SK-N-SH treated with all-trans-retinoic acid at 6 μM for 48 hours (cell line): ENCODE results near the gene CDKN1B.

Source experiments
- ATAC-seq: fragments of 200-7000 bp; cut with Tn5 transposase; 3 replicates; pipeline ENCODE4 v1.9.1; 2020; ENCODE audit warnings: mild to moderate bottlenecking, moderate library complexity
- ARNTL ChIP-seq: fragments of 450-650 bp; formaldehyde crosslinking; IDR thresholded peaks from 2 replicates; pipeline ENCODE4 v1.5.0; 2020; ENCODE audit warnings: low read depth, mild to moderate bottlenecking, moderate library complexity, borderline replicate concordance
- BACH2 ChIP-seq: fragments of 250-450 bp; sonication (Bioruptor Pico); IDR thresholded peaks from 2 replicates; pipeline ENCODE4 v1.9.0; 2021; ENCODE audit warnings: mild to moderate bottlenecking, borderline replicate concordance
- CSDC2 ChIP-seq: fragments of 250-450 bp; sonication (Bioruptor Pico); IDR thresholded peaks from 2 replicates; pipeline ENCODE4 v1.5.0; 2020; ENCODE audit warnings: mild to moderate bottlenecking, moderate library complexity
- CSRNP3 ChIP-seq: fragments of 250-450 bp; sonication (Bioruptor Pico); IDR thresholded peaks from 2 replicates; pipeline ENCODE4 v1.5.1; 2021; ENCODE audit warnings: mild to moderate bottlenecking, moderate library complexity
- ESRRG ChIP-seq: fragments of 250-450 bp; sonication (Bioruptor Pico); IDR thresholded peaks from 2 replicates; pipeline ENCODE4 v1.6.1; 2021; ENCODE audit warnings: mild to moderate bottlenecking
- GLIS3 ChIP-seq: fragments of 250-450 bp; sonication (Bioruptor Pico); IDR thresholded peaks from 2 replicates; pipeline ENCODE4 v1.5.0; 2020; ENCODE audit warnings: mild to moderate bottlenecking, moderate library complexity
- OSR1 ChIP-seq: fragments of 250-450 bp; sonication (Bioruptor Pico); IDR thresholded peaks from 2 replicates; pipeline ENCODE4 v1.8.0; 2022; ENCODE audit warnings: moderate library complexity, mild to moderate bottlenecking, inconsistent platforms
- PATZ1 ChIP-seq: fragments of 250-450 bp; sonication (Bioruptor Pico); IDR thresholded peaks from 2 replicates; pipeline ENCODE4 v1.8.0; 2020; ENCODE audit warnings: mild to moderate bottlenecking, moderate library complexity, borderline replicate concordance
- PPARA ChIP-seq: fragments of 250-450 bp; sonication (Bioruptor Pico); IDR thresholded peaks from 2 replicates; pipeline ENCODE4 v1.5.0; 2020; ENCODE audit warnings: mild to moderate bottlenecking, borderline replicate concordance
- SNAI2 ChIP-seq: fragments of 250-450 bp; sonication (Bioruptor Pico); IDR thresholded peaks from 2 replicates; pipeline ENCODE4 v1.5.0; 2020; ENCODE audit warnings: mild to moderate bottlenecking, moderate library complexity
- TOX ChIP-seq: fragments of 250-450 bp; sonication (Bioruptor Pico); IDR thresholded peaks from 2 replicates; pipeline ENCODE4 v1.8.0; 2021; ENCODE audit warnings: mild to moderate bottlenecking, moderate library complexity, borderline replicate concordance
- ZC3H10 ChIP-seq: fragments of 250-450 bp; sonication (Bioruptor Pico); IDR thresholded peaks from 2 replicates; pipeline ENCODE4 v1.5.1; 2021; ENCODE audit warnings: mild to moderate bottlenecking, moderate library complexity
- ZFP3 ChIP-seq: fragments of 250-450 bp; sonication (Bioruptor Pico); IDR thresholded peaks from 2 replicates; pipeline ENCODE4 v1.5.0; 2020; ENCODE audit warnings: mild to moderate bottlenecking, moderate library complexity
- ZFP30 ChIP-seq: fragments of 450-650 bp; formaldehyde crosslinking; IDR thresholded peaks from 2 replicates; pipeline ENCODE4 v1.5.0; 2022; ENCODE audit warnings: mild to moderate bottlenecking, moderate library complexity
- ZNF565 ChIP-seq: fragments of 450-650 bp; formaldehyde crosslinking; conservative IDR thresholded peaks from 2 replicates; pipeline ENCODE4 v1.5.0; 2020; ENCODE audit warnings: low read depth, mild to moderate bottlenecking, moderate library complexity
- ZNF70 ChIP-seq: fragments of 450-650 bp; formaldehyde crosslinking; IDR thresholded peaks from 2 replicates; pipeline ENCODE4 v1.5.0; 2020; ENCODE audit warnings: mild to moderate bottlenecking, moderate library complexity
- ZNF8 ChIP-seq: fragments of 450-650 bp; formaldehyde crosslinking; IDR thresholded peaks from 2 replicates; pipeline ENCODE4 v1.5.0; 2020; ENCODE audit warnings: mild to moderate bottlenecking, moderate library complexity
- TF ChIP-seq, protein P1 (sequence below): fragments of 250-450 bp; sonication (Bioruptor Pico); IDR thresholded peaks from 2 replicates; pipeline ENCODE4 v1.5.0; 2020; ENCODE audit warnings: mild to moderate bottlenecking, moderate library complexity
- TF ChIP-seq, protein P2 (sequence below): fragments of 250-450 bp; sonication (Bioruptor Pico); IDR thresholded peaks from 2 replicates; pipeline ENCODE4 v1.8.0; 2021; ENCODE audit warnings: low read depth, mild to moderate bottlenecking, moderate library complexity, borderline replicate concordance
- TF ChIP-seq, protein P3 (sequence below): fragments of 250-450 bp; sonication (Bioruptor Pico); IDR thresholded peaks from 2 replicates; pipeline ENCODE4 v1.5.1; 2020; ENCODE audit warnings: low read depth, mild to moderate bottlenecking, moderate library complexity

CDKN1B gene

GRCh38 chr12:12669020-12669419 is 48.1 kb upstream of the CDKN1B start:
- ATAC-seq = no peak

GRCh38 chr12:12671850-12672660 is 45.1 kb upstream of the CDKN1B start:
- ATAC-seq = no peak
- TF ChIP-seq BACH2 (CRISPR knock-in tag) = no peak
- TF ChIP-seq ESRRG (CRISPR knock-in tag) = no peak
- no peak for TF ChIP-seq ARNTL
- TF ChIP-seq CSRNP3 (CRISPR knock-in tag) = no peak
- TF ChIP-seq TOX = no peak
- TF ChIP-seq ZFP3 (CRISPR knock-in tag) = no peak
- no peak for TF ChIP-seq PATZ1 (CRISPR knock-in tag)
- TF ChIP-seq, protein P1, sequence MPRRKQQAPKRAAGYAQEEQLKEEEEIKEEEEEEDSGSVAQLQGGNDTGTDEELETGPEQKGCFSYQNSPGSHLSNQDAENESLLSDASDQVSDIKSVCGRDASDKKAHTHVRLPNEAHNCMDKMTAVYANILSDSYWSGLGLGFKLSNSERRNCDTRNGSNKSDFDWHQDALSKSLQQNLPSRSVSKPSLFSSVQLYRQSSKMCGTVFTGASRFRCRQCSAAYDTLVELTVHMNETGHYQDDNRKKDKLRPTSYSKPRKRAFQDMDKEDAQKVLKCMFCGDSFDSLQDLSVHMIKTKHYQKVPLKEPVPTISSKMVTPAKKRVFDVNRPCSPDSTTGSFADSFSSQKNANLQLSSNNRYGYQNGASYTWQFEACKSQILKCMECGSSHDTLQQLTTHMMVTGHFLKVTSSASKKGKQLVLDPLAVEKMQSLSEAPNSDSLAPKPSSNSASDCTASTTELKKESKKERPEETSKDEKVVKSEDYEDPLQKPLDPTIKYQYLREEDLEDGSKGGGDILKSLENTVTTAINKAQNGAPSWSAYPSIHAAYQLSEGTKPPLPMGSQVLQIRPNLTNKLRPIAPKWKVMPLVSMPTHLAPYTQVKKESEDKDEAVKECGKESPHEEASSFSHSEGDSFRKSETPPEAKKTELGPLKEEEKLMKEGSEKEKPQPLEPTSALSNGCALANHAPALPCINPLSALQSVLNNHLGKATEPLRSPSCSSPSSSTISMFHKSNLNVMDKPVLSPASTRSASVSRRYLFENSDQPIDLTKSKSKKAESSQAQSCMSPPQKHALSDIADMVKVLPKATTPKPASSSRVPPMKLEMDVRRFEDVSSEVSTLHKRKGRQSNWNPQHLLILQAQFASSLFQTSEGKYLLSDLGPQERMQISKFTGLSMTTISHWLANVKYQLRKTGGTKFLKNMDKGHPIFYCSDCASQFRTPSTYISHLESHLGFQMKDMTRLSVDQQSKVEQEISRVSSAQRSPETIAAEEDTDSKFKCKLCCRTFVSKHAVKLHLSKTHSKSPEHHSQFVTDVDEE (CRISPR knock-in tag) = no peak
- no peak for TF ChIP-seq ZNF8
- TF ChIP-seq SNAI2 (CRISPR knock-in tag) = no peak
- TF ChIP-seq GLIS3 (CRISPR knock-in tag) = no peak
- no peak for TF ChIP-seq ZFP30 (CRISPR knock-in tag)
- TF ChIP-seq PPARA (CRISPR knock-in tag) = no peak
- TF ChIP-seq ZNF70 (CRISPR knock-in tag) = no peak
- no peak for TF ChIP-seq OSR1 (CRISPR knock-in tag)
- TF ChIP-seq, protein P2, sequence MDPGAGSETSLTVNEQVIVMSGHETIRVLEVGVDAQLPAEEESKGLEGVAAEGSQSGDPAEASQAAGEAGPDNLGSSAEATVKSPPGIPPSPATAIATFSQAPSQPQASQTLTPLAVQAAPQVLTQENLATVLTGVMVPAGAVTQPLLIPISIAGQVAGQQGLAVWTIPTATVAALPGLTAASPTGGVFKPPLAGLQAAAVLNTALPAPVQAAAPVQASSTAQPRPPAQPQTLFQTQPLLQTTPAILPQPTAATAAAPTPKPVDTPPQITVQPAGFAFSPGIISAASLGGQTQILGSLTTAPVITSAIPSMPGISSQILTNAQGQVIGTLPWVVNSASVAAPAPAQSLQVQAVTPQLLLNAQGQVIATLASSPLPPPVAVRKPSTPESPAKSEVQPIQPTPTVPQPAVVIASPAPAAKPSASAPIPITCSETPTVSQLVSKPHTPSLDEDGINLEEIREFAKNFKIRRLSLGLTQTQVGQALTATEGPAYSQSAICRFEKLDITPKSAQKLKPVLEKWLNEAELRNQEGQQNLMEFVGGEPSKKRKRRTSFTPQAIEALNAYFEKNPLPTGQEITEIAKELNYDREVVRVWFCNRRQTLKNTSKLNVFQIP = no peak
- no peak for TF ChIP-seq CSDC2 (CRISPR knock-in tag)
- TF ChIP-seq ZC3H10 (CRISPR knock-in tag) = no peak
- TF ChIP-seq, protein P3, sequence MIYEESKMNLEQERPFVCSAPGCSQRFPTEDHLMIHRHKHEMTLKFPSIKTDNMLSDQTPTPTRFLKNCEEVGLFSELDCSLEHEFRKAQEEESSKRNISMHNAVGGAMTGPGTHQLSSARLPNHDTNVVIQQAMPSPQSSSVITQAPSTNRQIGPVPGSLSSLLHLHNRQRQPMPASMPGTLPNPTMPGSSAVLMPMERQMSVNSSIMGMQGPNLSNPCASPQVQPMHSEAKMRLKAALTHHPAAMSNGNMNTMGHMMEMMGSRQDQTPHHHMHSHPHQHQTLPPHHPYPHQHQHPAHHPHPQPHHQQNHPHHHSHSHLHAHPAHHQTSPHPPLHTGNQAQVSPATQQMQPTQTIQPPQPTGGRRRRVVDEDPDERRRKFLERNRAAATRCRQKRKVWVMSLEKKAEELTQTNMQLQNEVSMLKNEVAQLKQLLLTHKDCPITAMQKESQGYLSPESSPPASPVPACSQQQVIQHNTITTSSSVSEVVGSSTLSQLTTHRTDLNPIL (CRISPR knock-in tag) = no peak

More at GRCh38 chr12:12669020-12669419, 48.1 kb upstream of the CDKN1B start:
- TF ChIP-seq PATZ1 (CRISPR knock-in tag) (no peak), ZNF565 (CRISPR knock-in tag) (no peak), PPARA (CRISPR knock-in tag) (no peak), BACH2 (CRISPR knock-in tag) (no peak)
